SK-N-DZ (cell line): ENCODE data around the gene ODAD4.

Experiments used
- DNase-seq: peaks from one replicate; pipeline ENCODE4 v3.0.0-alpha.2; 2015; ENCODE audit warnings: low spot score

ODAD4 gene

GRCh38 chr17:41970901-41971331 is 40.5 kb downstream of the ODAD4 start:
- DNase-seq = no peak

GRCh38 chr17:41971721-41972523 is 41.5 kb downstream of the ODAD4 start:
- no peak for DNase-seq

GRCh38 chr17:41972571-41973407 is 42.4 kb downstream of the ODAD4 start:
- peak; percentile 85 for DNase-seq

- no peak for DNase-seq
Measured at GRCh38 chr17:41973408-41973811, 43.0 kb downstream of the ODAD4 start.

GRCh38 chr17:41974031-41974430 is 43.6 kb downstream of the ODAD4 start:
- DNase-seq = no peak

- no peak for DNase-seq
Measured at GRCh38 chr17:41974658-41975057, 44.2 kb downstream of the ODAD4 start.

GRCh38 chr17:41975099-41976083 is 45.0 kb downstream of the ODAD4 start:
- DNase-seq = no peak

- no peak for DNase-seq
Measured at GRCh38 chr17:41976142-41976768, 45.8 kb downstream of the ODAD4 start.

- DNase-seq = no peak
Measured at GRCh38 chr17:41977991-41978390, 47.6 kb downstream of the ODAD4 start.

GRCh38 chr17:41982026-41982760 is 51.8 kb downstream of the ODAD4 start:
- no peak for DNase-seq

GRCh38 chr17:41984454-41984853 is 54.0 kb downstream of the ODAD4 start:
- DNase-seq = no peak

- DNase-seq = no peak
Measured at GRCh38 chr17:41985919-41986318, 55.5 kb downstream of the ODAD4 start.

GRCh38 chr17:41986634-41987033 is 56.2 kb downstream of the ODAD4 start:
- DNase-seq = no peak

GRCh38 chr17:41987642-41988041 is 57.2 kb downstream of the ODAD4 start:
- no peak for DNase-seq

GRCh38 chr17:41988418-41988817 is 58.0 kb downstream of the ODAD4 start:
- DNase-seq = no peak

- DNase-seq = no peak
Measured at GRCh38 chr17:41989702-41990419, 59.4 kb downstream of the ODAD4 start.

GRCh38 chr17:41992576-41992975 is 62.2 kb downstream of the ODAD4 start:
- no peak for DNase-seq

- no peak for DNase-seq
Measured at GRCh38 chr17:41996855-41997164, 66.4 kb downstream of the ODAD4 start.

- no peak for DNase-seq
Measured at GRCh38 chr17:41998497-41998896, 68.1 kb downstream of the ODAD4 start.
